COR-L47 (cell line): Measurements from ENCODE around the gene NKD2.
"Not testable (repeated sequence)": the region's sequence is repeated elsewhere in the genome, so short reads cannot be mapped to it uniquely, and the experiment has no call there.

Experiments
- DNase-seq: peaks from one replicate; lab custom pipeline; 2025; lab: John Stamatoyannopoulos, UW

The NKD2 gene

GRCh38 chr5:1073239-1074102 is 64.9 kb downstream of the NKD2 start:
- DNase-seq, result no peak

GRCh38 chr5:1074226-1074625 is 65.6 kb downstream of the NKD2 start:
- no peak for DNase-seq

- DNase-seq, result no peak
Measured at GRCh38 chr5:1074816-1075554, 66.4 kb downstream of the NKD2 start.

- DNase-seq, result no peak
Measured at GRCh38 chr5:1075555-1075881, 66.9 kb downstream of the NKD2 start.

- DNase-seq, result no peak
Measured at GRCh38 chr5:1075931-1076330, 67.3 kb downstream of the NKD2 start.

GRCh38 chr5:1076406-1076805 is 67.8 kb downstream of the NKD2 start:
- no peak for DNase-seq

- DNase-seq, result no peak
Measured at GRCh38 chr5:1077026-1077425, 68.4 kb downstream of the NKD2 start.

GRCh38 chr5:1077491-1078020 is 69.0 kb downstream of the NKD2 start:
- no peak for DNase-seq

GRCh38 chr5:1078206-1078605 is 69.6 kb downstream of the NKD2 start:
- DNase-seq, result no peak

GRCh38 chr5:1078851-1079250 is 70.2 kb downstream of the NKD2 start:
- no peak for DNase-seq

- no peak for DNase-seq
Measured at GRCh38 chr5:1079486-1079885, 70.9 kb downstream of the NKD2 start.

GRCh38 chr5:1079961-1080360 is 71.4 kb downstream of the NKD2 start:
- DNase-seq, result no peak

- no peak for DNase-seq
Measured at GRCh38 chr5:1080432-1080831, 71.8 kb downstream of the NKD2 start.

GRCh38 chr5:1081519-1081918 is 72.9 kb downstream of the NKD2 start:
- DNase-seq, result no peak

GRCh38 chr5:1083026-1083425 is 74.4 kb downstream of the NKD2 start:
- DNase-seq, result not testable (repeated sequence)

- DNase-seq, result no peak
Measured at GRCh38 chr5:1083823-1084605, 75.4 kb downstream of the NKD2 start.

- DNase-seq, result no peak
Measured at GRCh38 chr5:1085391-1085790, 76.8 kb downstream of the NKD2 start.

GRCh38 chr5:1086137-1086536 is 77.5 kb downstream of the NKD2 start:
- DNase-seq, result no peak

- DNase-seq, result no peak
Measured at GRCh38 chr5:1086871-1087270, 78.3 kb downstream of the NKD2 start.

- DNase-seq, result no peak
Measured at GRCh38 chr5:1087428-1087827, 78.8 kb downstream of the NKD2 start.

- no peak for DNase-seq
Measured at GRCh38 chr5:1088031-1088430, 79.4 kb downstream of the NKD2 start.
